Measurements from ENCODE around the gene MX2.

DNA sequence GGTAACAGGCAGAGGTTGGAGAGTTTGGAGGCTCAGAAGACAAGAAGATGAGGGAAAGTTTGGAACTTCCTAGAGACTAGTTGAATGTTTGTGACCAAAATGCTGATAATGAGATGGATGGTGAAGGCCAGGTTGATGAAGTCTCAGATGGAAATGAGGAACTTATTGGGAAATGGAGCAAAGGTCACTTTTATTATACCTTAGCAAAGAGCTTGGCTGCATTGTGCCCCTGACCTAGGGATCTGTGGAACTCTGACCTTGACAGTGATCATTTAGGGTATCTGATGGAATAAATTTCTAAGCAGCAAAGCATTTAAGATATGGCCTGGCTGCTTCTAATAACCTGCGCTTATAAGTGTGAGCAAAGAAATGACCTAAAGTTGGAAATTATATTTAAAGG lies 28.1 kb upstream of the MX2 start:
- TF ChIP-seq, protein P1, sequence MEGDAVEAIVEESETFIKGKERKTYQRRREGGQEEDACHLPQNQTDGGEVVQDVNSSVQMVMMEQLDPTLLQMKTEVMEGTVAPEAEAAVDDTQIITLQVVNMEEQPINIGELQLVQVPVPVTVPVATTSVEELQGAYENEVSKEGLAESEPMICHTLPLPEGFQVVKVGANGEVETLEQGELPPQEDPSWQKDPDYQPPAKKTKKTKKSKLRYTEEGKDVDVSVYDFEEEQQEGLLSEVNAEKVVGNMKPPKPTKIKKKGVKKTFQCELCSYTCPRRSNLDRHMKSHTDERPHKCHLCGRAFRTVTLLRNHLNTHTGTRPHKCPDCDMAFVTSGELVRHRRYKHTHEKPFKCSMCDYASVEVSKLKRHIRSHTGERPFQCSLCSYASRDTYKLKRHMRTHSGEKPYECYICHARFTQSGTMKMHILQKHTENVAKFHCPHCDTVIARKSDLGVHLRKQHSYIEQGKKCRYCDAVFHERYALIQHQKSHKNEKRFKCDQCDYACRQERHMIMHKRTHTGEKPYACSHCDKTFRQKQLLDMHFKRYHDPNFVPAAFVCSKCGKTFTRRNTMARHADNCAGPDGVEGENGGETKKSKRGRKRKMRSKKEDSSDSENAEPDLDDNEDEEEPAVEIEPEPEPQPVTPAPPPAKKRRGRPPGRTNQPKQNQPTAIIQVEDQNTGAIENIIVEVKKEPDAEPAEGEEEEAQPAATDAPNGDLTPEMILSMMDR (IDR thresholded peaks at IDR 0.05; ENCODE audit: low read length) = no peak
- no peak for TF ChIP-seq EZH2 (optimal IDR thresholded peaks at IDR 0.05; ENCODE audit: low read depth, low read length)

Measured in MM.1S (cell line).